Lower leg skin (tissue), 3 donors: ENCODE results near the gene TDP2.

Source experiments
- CTCF ChIP-seq, 3 donors: fragments of 450-650 bp; IDR thresholded peaks; one replicate each; pipeline ENCODE4 v1.5.1; 2016; ENCODE audit warnings: antibody characterized with exemption in 3 of 3, mild to moderate bottlenecking in 3 of 3, moderate library complexity in 2 of 3
- POLR2A ChIP-seq, 2 donors: fragments of 450-650 bp; IDR thresholded peaks; one replicate each; pipeline ENCODE4 v1.6.1; 2016 to 2017; ENCODE audit warnings: antibody characterized with exemption in 2 of 2, mild to moderate bottlenecking in 1 of 2, moderate library complexity in 1 of 2

DNA sequence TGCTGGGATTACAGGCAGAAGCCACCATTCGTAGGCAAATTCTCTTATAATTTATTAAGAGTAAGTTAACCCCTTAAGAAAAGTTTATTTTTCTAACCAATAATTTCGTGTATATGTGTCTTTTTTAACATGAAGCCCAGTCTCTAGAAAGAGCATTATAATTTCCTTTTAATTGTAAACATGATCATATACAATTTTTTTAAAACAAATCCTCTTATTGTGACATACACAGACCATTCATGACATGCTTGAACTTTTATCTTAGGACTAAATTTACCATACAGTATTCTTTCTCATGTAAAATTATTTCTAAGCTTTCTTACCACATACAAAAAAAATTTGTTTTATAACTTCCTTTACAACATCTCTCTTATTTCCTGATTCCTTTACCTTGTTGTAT, 6.9 kb upstream of the TDP2 start:
- no peak for TF ChIP-seq CTCF (IDR thresholded peaks at IDR 0.05)
- no peak for TF ChIP-seq POLR2A (IDR thresholded peaks at IDR 0.05)
